ENCODE results near the gene KBTBD13.

KBTBD13 gene

DNA sequence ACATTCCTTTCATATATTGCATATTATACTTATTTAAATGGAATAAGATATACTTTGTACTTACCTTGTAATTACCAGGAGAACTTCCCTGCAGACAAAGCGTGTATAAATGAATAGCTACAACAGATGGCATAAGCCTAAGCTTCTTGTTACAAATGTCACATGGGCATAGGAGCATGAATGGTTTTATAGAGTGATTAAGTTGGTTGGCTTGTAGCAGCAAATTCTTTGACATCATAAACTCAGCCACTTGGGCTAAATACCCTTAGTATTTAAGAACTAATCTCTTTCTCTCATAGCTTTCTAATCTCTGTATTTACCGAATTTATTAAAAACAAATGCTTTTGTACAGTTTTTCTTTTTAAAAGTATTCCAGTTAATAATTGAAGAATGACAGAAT, 38.5 kb downstream of the KBTBD13 start, which contains the start of gene UBAP1L:
Gene UBAP1L (minus strand): TSS at position 115 of the 400 bp plus-strand sequence. CDS start 8,985 bp downstream, outside the sequence.
- no peak for DNase-seq (ENCODE audit: low read depth)

DNA sequence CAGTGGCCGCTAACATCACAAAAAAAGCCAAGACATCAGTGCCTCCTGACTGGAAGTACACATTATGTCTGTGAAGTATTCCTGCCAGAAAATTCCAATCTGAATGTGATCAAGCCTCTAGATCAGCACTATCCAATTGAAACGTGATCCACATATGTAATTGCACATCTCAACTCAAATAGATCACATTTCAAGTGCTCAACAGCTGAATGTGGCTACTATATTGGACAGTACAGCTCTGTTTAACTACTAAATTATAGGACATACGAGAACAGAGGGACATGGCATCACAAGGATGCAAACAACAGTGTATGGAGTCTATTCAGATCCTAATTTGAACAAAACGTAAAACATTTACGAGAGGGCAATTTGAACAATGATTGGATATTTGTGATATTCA, 39.0 kb downstream of the KBTBD13 start:
- DNase-seq (ENCODE audit: low read depth), result no peak
